ENCODE results near the gene LIX1L.

DNA sequence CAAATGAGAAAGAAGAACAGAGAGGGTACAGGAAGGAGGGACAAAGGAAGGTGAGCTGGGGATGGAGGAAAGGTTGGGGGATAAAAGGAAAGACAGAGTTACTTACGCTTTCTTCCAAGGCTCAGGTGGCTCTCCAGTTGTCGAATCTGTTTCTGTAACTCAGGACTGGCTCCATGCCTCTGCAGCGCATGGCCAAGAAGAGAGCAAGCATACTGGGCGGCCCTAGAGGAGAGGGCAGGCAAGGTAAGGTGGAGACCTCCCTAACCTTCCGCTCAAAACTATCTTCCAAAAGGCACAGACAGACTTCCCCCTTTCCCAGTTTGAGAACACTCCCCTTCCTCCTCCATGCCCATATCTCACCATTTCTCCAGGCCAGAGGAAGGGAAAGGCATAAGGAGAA, 40.2 kb downstream of the LIX1L start:
- no peak for TF ChIP-seq CTCF (IDR thresholded peaks at IDR 0.05; ENCODE audit: low read length)
- TF ChIP-seq EZH2phosphoT487 (IDR thresholded peaks at IDR 0.05; ENCODE audit: low read length): no peak

Data from MM.1S (cell line).